ENCODE results near the gene EIF3I. TPM values are rescaled to one million over a fixed set of nuclear protein-coding genes. Genes with fewer than 3 reads are reported as not detected.

Gene EIF3I
- total RNA-seq, 6 experiments from 2014 or later: 67.5 to 130 (median 71.9) TPM

DNA sequence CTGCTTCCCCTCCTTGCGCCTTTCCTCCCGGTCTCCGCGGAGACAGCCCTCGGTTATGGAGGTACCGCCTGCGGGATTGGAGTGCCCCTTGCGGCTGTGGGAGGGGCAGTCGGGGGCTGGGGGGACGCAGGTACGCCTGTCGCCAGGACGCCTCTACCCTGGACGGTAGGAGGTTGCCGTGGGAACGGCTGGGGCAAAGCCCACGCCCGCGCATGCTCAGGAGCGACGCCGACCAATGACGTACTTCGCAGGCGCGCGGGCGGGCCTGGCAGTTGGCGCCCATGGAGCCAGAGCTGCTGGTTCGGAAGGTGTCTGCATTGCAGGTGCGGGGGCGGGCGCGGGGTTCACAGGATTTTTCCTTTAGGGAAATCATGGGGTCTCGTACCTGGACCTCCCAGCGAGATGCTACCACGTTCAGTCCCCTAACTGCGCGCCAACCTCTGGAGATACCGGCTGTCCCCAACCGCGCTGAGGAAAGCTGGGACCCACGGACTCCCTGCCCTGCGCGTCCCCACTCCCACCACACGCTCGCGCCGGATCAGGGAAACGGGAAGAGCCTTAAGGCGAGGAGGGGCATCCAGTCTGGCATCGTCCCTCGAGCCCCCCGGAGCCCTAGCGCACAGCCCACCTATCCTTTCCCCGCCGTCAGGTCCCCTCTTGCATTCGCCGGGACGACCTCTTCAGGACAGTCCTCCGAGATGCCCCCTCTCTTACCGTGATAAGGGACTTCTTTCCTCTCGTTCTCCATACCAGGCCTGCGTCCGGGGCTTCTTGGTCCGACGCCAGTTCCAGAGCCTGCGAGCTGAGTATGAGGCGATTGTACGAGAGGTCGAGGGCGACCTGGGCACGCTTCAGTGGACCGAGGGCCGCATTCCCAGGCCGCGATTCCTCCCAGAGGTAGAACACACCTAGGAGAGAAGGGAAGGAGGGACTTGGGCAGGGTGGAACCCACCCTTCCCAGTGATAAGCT is 16.5 kb upstream of the EIF3I start, which contains the start of gene IQCC:
Gene IQCC, plus strand, starts transcription at position 271 of the 970 bp plus-strand sequence. Its CDS starts 11 bp downstream, at position 282.
- no peaks in the 10 kb centered on the region for H3K27me3 ChIP-seq
- peak; percentile 88 to 93 (median 91) for ATAC-seq
- TF ChIP-seq, protein P1, sequence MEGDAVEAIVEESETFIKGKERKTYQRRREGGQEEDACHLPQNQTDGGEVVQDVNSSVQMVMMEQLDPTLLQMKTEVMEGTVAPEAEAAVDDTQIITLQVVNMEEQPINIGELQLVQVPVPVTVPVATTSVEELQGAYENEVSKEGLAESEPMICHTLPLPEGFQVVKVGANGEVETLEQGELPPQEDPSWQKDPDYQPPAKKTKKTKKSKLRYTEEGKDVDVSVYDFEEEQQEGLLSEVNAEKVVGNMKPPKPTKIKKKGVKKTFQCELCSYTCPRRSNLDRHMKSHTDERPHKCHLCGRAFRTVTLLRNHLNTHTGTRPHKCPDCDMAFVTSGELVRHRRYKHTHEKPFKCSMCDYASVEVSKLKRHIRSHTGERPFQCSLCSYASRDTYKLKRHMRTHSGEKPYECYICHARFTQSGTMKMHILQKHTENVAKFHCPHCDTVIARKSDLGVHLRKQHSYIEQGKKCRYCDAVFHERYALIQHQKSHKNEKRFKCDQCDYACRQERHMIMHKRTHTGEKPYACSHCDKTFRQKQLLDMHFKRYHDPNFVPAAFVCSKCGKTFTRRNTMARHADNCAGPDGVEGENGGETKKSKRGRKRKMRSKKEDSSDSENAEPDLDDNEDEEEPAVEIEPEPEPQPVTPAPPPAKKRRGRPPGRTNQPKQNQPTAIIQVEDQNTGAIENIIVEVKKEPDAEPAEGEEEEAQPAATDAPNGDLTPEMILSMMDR (IDR thresholded peaks at IDR 0.05): no peak
- peak; percentile 41 for TF ChIP-seq POLR2A (IDR thresholded peaks at IDR 0.05)
- H3K36me3 ChIP-seq: no peaks in the 10 kb centered on the region
- intact Hi-C loops (cut with DNase I): no loop called here
- DNase-seq: peak; percentile 89 to 91 (median 90)
- H3K4me1 ChIP-seq: peaks cover 0 to 8% (median 1%) of the 10 kb centered on the region in 4 donors
- 1% methylated on average over 15 of the region's 77 CpGs for WGBS (ENCODE audit: insufficient coverage, low coverage, low lambda C conversion rate, missing lambda C conversion rate)
- peak within 1 kb of the TSS; percentile 55 to 71 (median 62) for H3K4me3 ChIP-seq
- no peak within 1 kb of the TSS for H3K27ac ChIP-seq
- no peaks in the 10 kb centered on the region for H3K9me3 ChIP-seq

DNA sequence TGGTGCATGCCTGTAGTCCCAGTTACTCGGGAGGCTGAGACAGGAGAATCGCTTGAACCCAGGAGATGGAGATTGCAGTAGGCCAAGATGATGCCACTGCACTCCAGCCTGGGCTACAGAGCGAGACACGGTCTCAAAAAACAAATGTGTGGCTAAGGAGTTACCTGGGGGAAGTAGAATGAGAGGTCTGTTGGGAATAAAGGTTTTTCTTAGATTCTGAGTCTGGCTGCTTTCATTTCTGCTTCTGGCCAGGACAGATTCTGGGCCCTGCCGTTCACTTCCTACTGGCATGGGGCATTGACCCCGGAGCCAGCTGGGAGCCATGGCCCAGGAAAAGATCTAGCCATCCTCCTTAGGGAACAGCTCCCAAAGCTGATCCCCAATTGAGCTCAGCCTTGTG is 13.7 kb upstream of the EIF3I start:
- intact Hi-C loops (cut with DNase I): no loop called here
- ATAC-seq: no peak
- TF ChIP-seq, protein P1 (IDR thresholded peaks at IDR 0.05): no peak
- TF ChIP-seq POLR2A (IDR thresholded peaks at IDR 0.05): no peak
- Histone ChIP-seq H3K27ac (no peak overlapping the region), H3K4me3 (no peak overlapping the region), H3K27me3 (no peaks in the 10 kb centered on the region), H3K9me3 (no peaks in the 10 kb centered on the region), H3K4me1 (peaks cover 0 to 4% (median under 1%) of the 10 kb centered on the region in 4 donors), H3K36me3 (no peaks in the 10 kb centered on the region)
- 73% methylated on average over 5 of the region's 6 CpGs for WGBS (ENCODE audit: insufficient coverage, low coverage, low lambda C conversion rate, missing lambda C conversion rate)
- no peak for DNase-seq

DNA sequence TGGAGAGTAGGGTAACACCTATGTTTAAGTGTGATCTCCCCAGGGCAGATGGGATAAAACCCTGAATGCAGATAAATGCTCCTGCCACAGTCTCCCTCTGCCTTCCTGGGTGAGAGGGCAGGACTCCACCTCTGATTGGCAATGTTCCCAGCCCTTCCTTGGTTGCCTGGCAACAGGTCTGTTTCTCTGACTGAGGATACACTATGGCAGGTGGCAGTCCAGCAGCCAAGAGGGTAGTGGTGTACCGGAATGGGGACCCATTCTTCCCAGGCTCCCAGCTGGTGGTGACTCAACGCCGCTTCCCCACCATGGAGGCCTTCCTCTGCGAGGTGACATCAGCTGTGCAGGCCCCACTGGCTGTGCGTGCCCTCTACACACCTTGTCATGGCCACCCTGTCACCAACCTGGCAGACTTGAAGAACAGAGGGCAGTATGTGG is 13.3 kb upstream of the EIF3I start, which contains the start of gene DCDC2B:
Gene DCDC2B, plus strand, starts transcription at position 199 of the 438 bp plus-strand sequence. Its CDS starts 5 bp downstream, at position 204.
- Histone ChIP-seq H3K27ac (no peak within 1 kb of the TSS), H3K9me3 (no peaks in the 10 kb centered on the region), H3K27me3 (no peaks in the 10 kb centered on the region), H3K4me1 (peaks cover 0 to 4% (median under 1%) of the 10 kb centered on the region in 4 donors), H3K36me3 (no peaks in the 10 kb centered on the region), H3K4me3 (no peak within 1 kb of the TSS)
- 100% methylated on average over 2 of the region's 5 CpGs for WGBS (ENCODE audit: insufficient coverage, low coverage, low lambda C conversion rate, missing lambda C conversion rate)
- DNase-seq: peak in 1 of 3 donors; percentile 64
- no peak for TF ChIP-seq POLR2A (IDR thresholded peaks at IDR 0.05)
- TF ChIP-seq, protein P1 (IDR thresholded peaks at IDR 0.05): no peak
- intact Hi-C loops (cut with DNase I): no loop called here
- ATAC-seq: peak in 2 of 4 donors; percentile 11 to 27

DNA sequence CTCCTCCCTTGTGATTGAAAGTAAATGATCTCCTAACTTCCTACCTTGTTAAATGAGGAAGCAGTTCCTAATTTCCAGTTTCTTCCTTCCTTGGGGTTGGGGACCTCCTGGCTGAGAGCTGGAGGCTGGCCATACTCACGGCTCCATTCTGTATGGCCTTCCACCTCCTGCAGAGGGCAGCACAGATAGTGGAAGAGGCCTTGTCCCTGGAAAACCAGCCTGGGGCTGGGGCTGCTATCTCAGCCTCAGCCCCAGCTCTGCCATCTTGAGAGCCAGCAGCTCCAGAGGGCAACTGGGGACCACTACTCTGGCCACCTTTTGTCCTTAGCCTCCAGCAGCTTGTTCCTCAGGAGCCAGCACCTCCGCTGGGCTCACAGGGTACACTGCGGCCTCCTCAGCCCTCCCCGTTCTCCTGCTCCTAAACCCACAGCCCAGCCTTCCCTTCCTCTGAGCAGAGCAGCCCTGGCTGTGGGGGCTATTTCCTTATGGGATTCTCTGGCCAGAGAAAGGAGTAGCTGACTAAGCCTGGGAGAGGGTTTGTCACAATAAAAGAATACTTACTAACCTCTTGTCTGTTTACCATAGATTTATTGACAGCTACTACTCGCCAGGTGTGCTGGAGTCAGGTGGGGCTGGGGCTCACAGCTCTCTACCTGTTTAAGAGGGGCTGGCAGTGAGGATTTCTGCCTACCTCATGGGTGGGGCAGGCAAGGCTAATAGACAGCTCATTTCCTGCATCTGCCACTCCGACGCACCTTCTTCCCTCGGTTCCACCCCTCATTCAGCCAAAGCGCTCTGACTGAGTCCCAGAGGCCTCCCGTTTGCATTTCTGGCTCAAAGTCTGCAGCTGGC is 6.4 kb upstream of the EIF3I start:
- 65% methylated on average over 6 of the region's 10 CpGs for WGBS (ENCODE audit: insufficient coverage, low coverage, low lambda C conversion rate, missing lambda C conversion rate)

More for the DNA sequence above, 6.4 kb upstream of the EIF3I start:
- Histone ChIP-seq H3K4me3 (no peak overlapping the region), H3K9me3 (no peaks in the 10 kb centered on the region), H3K4me1 (peaks cover 0 to under 1% (median 0%) of the 10 kb centered on the region in 4 donors), H3K27ac (peak overlapping the region in 1 of 3 donors; percentile 9), H3K27me3 (no peaks in the 10 kb centered on the region), H3K36me3 (peaks cover 0 to 6% (median 0%) of the 10 kb centered on the region in 4 donors)
- no peak for TF ChIP-seq POLR2A (IDR thresholded peaks at IDR 0.05)
- TF ChIP-seq, protein P1 (IDR thresholded peaks at IDR 0.05): peak; percentile 73 to 87 (median 84)
- ATAC-seq: peak; percentile 89 to 96 (median 94)
- intact Hi-C loops (cut with DNase I): loop anchor here in 1 of 2 donors (10.0 kb wide), 1 partner anchor 149 kb away; the partner anchor contains the start of genes FAM229A and TSSK3
- peak in 2 of 3 donors; percentile 67 to 69 for DNase-seq
